ENCODE results near the gene KCNMB1.

Gene KCNMB1

GRCh38 chr5:170345971-170346370 lies 43.2 kb downstream of the KCNMB1 start:
- DNase-seq (ENCODE audit: low read depth in 3 of 3, low spot score in 1 of 3): no peak

DNA sequence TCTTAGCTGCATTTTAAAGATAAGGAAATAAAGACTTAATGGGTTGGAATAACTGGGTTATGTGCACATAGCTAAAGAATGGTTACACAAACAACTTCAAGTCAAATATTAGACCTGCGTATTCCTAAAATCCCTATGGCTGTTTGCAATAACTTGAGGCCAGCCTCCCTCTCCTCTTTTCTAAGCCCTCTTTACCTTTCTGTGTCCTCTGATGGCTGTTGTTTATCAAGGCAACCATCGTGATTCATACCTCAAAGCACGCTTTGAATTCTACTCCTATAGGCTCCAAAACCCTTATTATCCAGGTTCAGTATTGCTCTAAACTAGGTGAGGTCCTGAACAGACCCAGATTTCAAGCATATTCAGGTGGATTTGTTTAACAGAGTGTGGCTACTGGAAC lies 46.0 kb downstream of the KCNMB1 start:
- DNase-seq (ENCODE audit: low read depth in 3 of 3, low spot score in 1 of 3): no peak

DNA sequence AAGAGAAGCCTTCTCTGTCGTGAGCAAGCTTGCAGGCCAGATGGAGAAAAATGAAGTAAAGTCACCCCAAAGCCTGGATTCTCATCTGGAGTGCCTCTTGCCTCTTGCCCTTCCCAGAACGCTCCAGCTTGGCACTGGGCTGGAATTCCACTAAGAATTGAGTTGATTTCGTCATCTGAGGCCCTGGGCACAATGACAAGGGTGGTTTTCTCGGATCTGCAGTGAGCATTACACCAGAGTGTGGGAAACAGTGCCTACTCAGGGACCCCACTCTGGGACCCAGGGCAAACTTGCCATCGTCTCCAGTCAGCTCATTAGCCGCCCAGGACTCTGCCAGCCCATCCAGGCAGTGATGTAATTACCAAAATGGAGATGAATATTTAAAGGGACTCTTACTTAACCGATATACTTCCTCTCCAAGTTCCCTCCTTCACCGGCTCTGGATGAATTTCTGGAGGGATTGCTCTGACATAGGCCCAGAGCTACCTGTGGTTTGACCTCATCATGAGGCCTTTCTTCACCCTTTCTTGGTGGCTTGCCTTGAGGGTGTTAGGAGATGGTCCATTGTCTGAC lies 46.9 kb downstream of the KCNMB1 start:
- DNase-seq (ENCODE audit: low read depth in 3 of 3, low spot score in 1 of 3): no peak

DNA sequence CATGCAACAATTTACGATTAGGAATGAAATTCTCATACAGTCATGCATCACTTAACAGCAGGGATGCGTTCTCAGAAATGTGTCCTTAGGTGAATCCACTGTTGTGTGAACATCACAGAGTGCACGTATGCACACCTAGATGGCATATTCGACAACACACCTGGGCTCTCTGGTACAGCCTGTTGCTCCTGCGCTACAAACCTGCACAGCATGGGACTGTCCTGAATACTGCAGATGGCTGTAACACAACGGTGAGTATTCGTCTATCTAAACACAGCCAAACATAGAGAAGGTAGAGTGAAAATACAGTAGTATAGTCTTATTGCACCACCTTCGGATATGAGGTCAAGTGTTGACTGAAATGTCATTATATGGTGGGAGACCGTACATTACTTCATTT lies 47.6 kb downstream of the KCNMB1 start:
- no peak for DNase-seq (ENCODE audit: low read depth in 3 of 3, low spot score in 1 of 3)

DNA sequence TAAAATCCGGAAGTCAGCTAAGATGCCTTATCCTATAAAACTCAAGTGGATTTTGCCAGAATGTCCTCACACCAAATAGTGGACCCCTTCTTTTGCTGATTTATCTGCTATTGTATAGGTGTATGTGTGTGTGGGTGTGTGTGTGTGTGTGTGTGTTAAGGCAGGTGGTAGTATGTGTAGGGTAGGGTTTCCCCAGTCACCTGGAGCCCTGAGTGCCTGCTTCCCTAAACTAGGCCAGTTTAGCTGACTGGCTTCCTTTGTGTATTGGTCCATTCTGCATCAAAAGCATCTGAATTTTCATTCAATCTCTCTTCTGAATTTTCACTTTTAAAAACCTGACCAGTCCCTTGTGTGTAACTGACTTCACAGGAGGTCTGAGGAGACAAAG lies 49.4 kb downstream of the KCNMB1 start:
- DNase-seq (ENCODE audit: low read depth in 3 of 3, low spot score in 1 of 3): no peak

- peak; percentile 45 to 57 (median 48) for DNase-seq (ENCODE audit: low read depth in 3 of 3, low spot score in 1 of 3)
These were observed 50.0 kb downstream of the KCNMB1 start for GRCh38 chr5:170338933-170339779.

- no peak for DNase-seq (ENCODE audit: low read depth in 3 of 3, low spot score in 1 of 3)
These were observed 50.9 kb downstream of the KCNMB1 start for GRCh38 chr5:170338291-170338690.

GRCh38 chr5:170337045-170337733 lies 52.0 kb downstream of the KCNMB1 start:
- DNase-seq (ENCODE audit: low read depth in 3 of 3, low spot score in 1 of 3): no peak

DNA sequence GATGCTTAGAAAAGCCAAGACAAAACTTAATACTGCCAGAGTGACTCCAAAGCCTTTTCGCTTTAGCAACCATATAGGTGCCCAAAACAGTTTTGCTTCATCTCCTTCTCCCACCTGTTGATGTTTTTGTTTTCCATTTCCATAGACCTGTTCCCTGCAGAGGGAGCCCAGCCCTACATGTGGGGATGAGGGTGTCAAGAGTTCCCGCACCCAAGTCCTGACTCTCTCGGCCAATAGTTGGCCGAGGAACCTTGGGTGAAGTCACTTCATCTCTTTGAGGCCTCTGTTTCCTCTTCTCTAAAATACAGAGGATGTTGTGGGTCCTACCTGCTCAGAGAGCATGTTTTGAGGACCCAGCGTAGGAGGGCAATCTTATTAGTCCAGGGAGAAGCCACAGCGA lies 53.1 kb downstream of the KCNMB1 start:
- DNase-seq (ENCODE audit: low read depth in 3 of 3, low spot score in 1 of 3): no peak

- DNase-seq (ENCODE audit: low read depth in 3 of 3, low spot score in 1 of 3): no peak
These were observed 54.5 kb downstream of the KCNMB1 start for GRCh38 chr5:170334626-170335025.

DNA sequence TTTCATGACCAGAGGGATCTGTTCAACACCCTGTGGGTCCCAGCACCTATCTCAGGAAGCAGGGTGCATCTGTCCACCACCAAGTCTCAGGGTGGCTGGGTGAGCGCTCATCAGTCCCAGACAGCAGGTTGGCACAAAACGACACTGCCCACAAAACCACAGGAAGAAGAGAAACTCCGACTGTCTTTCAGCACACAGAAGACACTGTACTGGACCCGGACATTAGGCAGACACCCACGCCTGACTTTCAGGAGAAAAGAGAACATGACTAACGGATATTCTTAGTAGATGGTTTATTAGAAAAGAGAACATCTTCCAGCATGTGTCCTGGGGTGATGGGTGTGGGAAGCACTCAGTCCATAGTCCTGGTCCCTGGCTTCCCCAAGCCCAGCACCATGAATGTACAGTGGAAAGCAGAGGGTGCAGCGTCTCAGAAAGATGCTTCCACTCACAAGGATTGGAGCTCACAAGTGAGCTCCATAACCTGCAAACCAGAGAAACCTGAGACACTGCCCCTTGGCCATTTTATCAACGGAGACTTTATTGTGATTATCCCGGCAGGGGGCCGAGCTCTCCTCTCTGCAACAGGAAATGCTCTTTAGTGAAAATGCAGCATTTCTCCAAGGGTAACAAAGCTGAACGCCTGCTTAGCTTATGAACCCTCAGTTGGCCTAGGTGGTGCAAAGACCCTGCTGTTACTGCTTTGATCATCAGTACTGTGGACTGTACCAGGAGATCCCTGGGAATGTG lies 55.8 kb downstream of the KCNMB1 start:
- peak in 1 of 3 donors; percentile 57 for DNase-seq (ENCODE audit: low read depth in 3 of 3, low spot score in 1 of 3)

DNA sequence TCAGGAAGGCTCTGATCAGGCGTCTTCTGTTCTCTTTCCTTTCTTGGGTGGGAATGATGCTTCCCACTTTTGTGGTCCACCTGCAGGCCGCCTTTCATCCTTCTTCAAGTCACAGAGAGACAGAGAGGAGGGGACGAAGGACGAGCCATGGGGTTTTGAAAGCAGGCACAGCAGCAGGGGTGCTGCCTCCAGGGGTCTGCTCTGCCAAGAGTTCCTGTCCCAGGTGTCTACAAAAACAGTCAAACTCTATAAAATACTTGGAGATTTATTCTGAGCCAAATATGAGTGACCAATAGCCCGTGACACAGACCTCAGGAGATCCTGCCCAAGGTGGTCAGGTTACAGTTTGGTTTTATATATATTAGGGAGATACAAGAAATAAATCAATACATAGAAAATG lies 57.1 kb downstream of the KCNMB1 start:
- DNase-seq (ENCODE audit: low read depth in 3 of 3, low spot score in 1 of 3): no peak

DNA sequence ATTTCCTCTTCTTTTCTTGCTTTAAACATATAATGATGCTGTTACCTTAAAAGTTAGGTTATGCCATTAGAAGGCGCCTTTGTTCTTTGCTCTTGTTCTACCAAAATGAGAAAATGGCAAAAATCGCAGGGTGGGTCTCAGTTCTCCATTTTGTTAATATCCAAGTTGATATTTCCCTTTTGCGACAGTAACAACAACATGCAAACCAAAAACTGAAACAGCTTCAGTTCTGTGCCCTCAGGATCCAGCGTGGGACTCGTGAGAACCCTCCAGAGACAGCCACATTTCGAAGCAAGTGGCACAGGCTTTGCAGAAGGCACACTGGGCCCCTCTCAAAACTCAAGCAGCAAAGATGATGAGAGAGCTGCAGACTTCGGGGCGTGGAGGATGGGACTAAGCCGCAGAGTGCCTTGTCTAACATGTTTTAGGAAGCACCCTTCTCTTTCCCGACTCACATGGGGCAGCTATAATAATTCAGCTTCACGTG lies 58.6 kb downstream of the KCNMB1 start:
- no peak for DNase-seq (ENCODE audit: low read depth in 3 of 3, low spot score in 1 of 3)

GRCh38 chr5:170329524-170329923 lies 59.6 kb downstream of the KCNMB1 start:
- no peak for DNase-seq (ENCODE audit: low read depth in 3 of 3, low spot score in 1 of 3)

DNA sequence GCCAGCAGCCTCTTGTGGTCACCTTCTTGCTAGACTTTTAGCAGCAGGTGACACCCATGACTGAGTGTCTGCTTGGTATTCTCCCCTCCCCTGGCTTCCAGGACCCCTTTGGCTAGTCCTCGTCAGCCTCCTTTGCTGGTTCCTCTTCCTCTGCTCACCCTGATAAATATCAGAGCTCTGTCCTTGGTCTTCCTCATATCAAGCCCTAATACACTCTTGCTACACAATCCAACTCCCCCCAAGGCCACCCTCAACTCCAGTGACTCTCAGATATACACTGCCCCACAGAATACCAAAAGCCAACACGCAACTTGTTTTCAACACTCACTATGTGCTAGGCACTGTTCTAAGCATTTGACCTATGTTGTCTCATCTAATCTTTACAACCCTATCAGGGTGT lies 61.3 kb downstream of the KCNMB1 start:
- no peak for DNase-seq (ENCODE audit: low read depth in 3 of 3, low spot score in 1 of 3)

DNA sequence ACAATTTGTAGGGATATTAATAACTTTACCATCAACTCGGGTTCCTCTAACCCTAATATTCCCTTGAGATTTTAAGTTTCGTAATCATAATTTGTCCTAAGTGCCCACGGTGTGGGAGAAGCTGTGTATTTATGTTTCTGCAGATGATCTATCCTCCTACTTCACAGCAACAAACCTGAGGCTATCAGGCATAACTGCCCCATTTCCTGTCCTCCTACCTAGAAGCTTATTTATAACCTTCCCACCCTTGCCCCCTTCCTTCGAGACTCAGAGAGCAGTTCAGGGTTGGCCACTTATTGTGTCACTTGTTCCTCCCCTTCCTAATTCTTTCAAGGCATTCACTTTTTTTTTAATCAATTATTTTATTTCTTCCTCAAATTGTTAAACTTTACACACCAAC lies 62.0 kb downstream of the KCNMB1 start:
- no peak for DNase-seq (ENCODE audit: low read depth in 3 of 3, low spot score in 1 of 3)

All from stimulated activated CD4-positive, alpha-beta T cell treated with anti-CD3 and anti-CD28 coated beads, TNF-alpha, amount 100 ng/mL, for 1 hour (primary cell).